Transverse colon (tissue), 4 donors: ENCODE measurements around the gene DPF3. TPM values are rescaled to one million over a fixed set of nuclear protein-coding genes. Genes with fewer than 3 reads are reported as not detected.

ENCODE experiments used
- DNase-seq: peaks from one replicate; pipeline ENCODE4 v3.0.0-alpha.2; 2019
- H3K27ac ChIP-seq, 4 donors: fragments of 200-600 bp; sonication (generic); 2 replicates each; pipeline ENCODE4 v1.5.1; 2016 to 2018; ENCODE audit warnings: inconsistent platforms in 4 of 4
- H3K27me3 ChIP-seq: fragments of 200-600 bp; sonication (generic); 2 replicates; pipeline ENCODE4 v1.5.1; 2017; ENCODE audit warnings: inconsistent platforms
- H3K36me3 ChIP-seq, 4 donors: fragments of 200-600 bp; sonication (generic); 2 replicates each; pipeline ENCODE4 v1.5.1; 2017 to 2019; ENCODE audit warnings: inconsistent platforms in 4 of 4
- H3K4me1 ChIP-seq, 4 donors: fragments of 200-600 bp; sonication (generic); 2 replicates each; pipeline ENCODE4 v1.5.1; 2017 to 2020; ENCODE audit warnings: inconsistent platforms in 4 of 4
- H3K4me3 ChIP-seq, 4 donors: fragments of 200-600 bp; sonication (generic); 1 replicate in 1 of 4; 2 replicates in 3 of 4; pipeline versions ENCODE4 v1.5.1 to v1.6.1; 2017 to 2019; ENCODE audit warnings: inconsistent platforms in 4 of 4
- H3K9me3 ChIP-seq, 2 donors: fragments of 200-600 bp; sonication (generic); 2 replicates each; pipeline ENCODE4 v1.5.1; 2017 to 2019; ENCODE audit warnings: inconsistent platforms in 2 of 2
- EP300 ChIP-seq: sonication (generic); formaldehyde crosslinking; IDR thresholded peaks from one replicate; pipeline ENCODE4 v1.6.1; 2017; ENCODE audit warnings: antibody characterized with exemption, low read depth
- POLR2A ChIP-seq: fragments of 450-650 bp; IDR thresholded peaks from one replicate; pipeline ENCODE4 v1.6.1; 2016; ENCODE audit warnings: antibody characterized with exemption, mild to moderate bottlenecking, moderate library complexity
- POLR2AphosphoS5 ChIP-seq, 3 donors: sonication (generic); formaldehyde crosslinking; IDR thresholded peaks; one replicate each; pipeline ENCODE4 v1.6.1; 2016; ENCODE audit warnings: antibody characterized with exemption in 3 of 3
- WGBS, 2 donors: methylation state at CpG; one replicate each; pipeline ENCODE4 v1.1.5; 2018; ENCODE audit warnings: low coverage in 1 of 2; 5-methylcytosine and 5-hydroxymethylcytosine counted together
- in situ Hi-C, 4 donors: fragments of 200-750 bp; cut with MboI; loops; one replicate each; pipeline versions ENCODE4 v1.15.0 to v1.15.1; 2017; ENCODE audit warnings: low sequenced_read_pairs in 3 of 4, low pct_ligation_motif_present in 1 of 4, low pct_unique_long_range_greater_than_20kb in 1 of 4
- intact Hi-C: fragments of 100-400 bp; cut with DNase I; formaldehyde crosslinking; loops from one replicate; pipeline ENCODE4 v1.15.1; 2023; ENCODE audit warnings: low total_unique reads
- total RNA-seq, 4 donors: library from RNA; depleted of rRNA; stranded (reverse); fragments of >200 nt; gene quantifications; one replicate each; pipeline ENCODE4 v1.1.0, GENCODE V29; 2016
- TF ChIP-seq, protein P1 (sequence below), 5 experiments: fragments of 200-600 bp in 3 of 5; fragments of 450-650 bp in 2 of 5; sonication (generic) in 3 of 5; IDR thresholded peaks; 1 replicate in 2 of 5; 2 replicates in 3 of 5; pipeline ENCODE4 v1.5.1; 2016 to 2017; ENCODE audit warnings: antibody characterized with exemption in 5 of 5, inconsistent platforms in 3 of 5, mild to moderate bottlenecking in 2 of 5, moderate library complexity in 1 of 5

The DPF3 gene
- total RNA-seq, 4 donors from 2014 or later: 7.1 to 23.5 (median 10.9) TPM

GRCh38 chr14:72690324-72690723 is 203.6 kb downstream of the DPF3 start:
- intact Hi-C loops (no loop called here), in situ Hi-C loops (no loop called here)
- Histone ChIP-seq H3K4me1 (no peaks in the 10 kb centered on the region), H3K36me3 (no peaks in the 10 kb centered on the region), H3K27ac (no peak overlapping the region), H3K4me3 (no peak overlapping the region), H3K27me3 (no peaks in the 10 kb centered on the region), H3K9me3 (no peaks in the 10 kb centered on the region)
- DNase-seq: no peak
- 89 to 95% methylated on average over 8 to 13 of the region's 14 CpGs for WGBS, 2 donors
- TF ChIP-seq, protein P1, sequence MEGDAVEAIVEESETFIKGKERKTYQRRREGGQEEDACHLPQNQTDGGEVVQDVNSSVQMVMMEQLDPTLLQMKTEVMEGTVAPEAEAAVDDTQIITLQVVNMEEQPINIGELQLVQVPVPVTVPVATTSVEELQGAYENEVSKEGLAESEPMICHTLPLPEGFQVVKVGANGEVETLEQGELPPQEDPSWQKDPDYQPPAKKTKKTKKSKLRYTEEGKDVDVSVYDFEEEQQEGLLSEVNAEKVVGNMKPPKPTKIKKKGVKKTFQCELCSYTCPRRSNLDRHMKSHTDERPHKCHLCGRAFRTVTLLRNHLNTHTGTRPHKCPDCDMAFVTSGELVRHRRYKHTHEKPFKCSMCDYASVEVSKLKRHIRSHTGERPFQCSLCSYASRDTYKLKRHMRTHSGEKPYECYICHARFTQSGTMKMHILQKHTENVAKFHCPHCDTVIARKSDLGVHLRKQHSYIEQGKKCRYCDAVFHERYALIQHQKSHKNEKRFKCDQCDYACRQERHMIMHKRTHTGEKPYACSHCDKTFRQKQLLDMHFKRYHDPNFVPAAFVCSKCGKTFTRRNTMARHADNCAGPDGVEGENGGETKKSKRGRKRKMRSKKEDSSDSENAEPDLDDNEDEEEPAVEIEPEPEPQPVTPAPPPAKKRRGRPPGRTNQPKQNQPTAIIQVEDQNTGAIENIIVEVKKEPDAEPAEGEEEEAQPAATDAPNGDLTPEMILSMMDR (IDR thresholded peaks at IDR 0.05): no peak
- TF ChIP-seq EP300 (no peak), POLR2A (no peak), POLR2AphosphoS5 (IDR thresholded peaks at IDR 0.05) (no peak)

DNA sequence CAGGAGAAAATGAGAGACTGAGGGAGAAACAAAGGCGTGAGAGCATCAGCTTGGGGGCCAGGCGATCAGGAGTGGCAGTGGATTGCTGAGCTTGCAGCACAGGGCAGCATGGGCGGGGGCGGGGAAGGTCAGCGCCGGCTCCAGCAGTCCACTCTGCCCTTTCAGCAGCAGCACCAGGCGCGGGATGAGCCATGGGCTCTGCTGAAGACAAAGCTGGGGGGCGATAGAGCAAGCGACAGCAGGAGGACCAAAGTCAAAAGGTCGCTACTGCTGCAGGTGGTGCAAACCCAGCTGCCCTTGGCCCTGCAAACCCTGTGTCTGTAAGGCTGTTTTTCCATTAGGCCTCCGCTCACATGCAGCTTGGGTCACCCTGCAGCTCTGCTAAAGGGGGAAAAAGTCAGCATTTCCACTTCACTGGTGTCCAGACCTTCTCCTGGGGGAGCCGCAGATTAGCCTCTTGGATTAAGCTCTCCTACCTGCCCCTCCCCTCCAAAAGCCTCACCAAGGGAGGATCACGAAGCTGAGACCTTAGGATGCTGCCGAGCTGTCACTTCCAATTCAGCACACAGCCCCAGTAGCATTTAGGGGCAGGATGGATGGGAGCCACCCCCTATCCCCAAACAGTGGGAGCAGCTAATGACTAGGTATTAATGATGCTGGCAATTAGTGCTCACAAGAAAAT is 204.8 kb downstream of the DPF3 start:
- in situ Hi-C loops: no loop called here
- 84 to 85% methylated on average over 4 to 15 of the region's 15 CpGs for WGBS, 2 donors
- intact Hi-C loops: no loop called here
- H3K27me3 ChIP-seq: no peaks in the 10 kb centered on the region
- no peaks in the 10 kb centered on the region for H3K36me3 ChIP-seq
- no peaks in the 10 kb centered on the region for H3K9me3 ChIP-seq
- H3K4me3 ChIP-seq: no peak overlapping the region
- TF ChIP-seq POLR2AphosphoS5 (IDR thresholded peaks at IDR 0.05) (no peak), EP300 (no peak), POLR2A (no peak)
- TF ChIP-seq, protein P1 (IDR thresholded peaks at IDR 0.05): no peak
- no peak overlapping the region for H3K27ac ChIP-seq
- H3K4me1 ChIP-seq: no peaks in the 10 kb centered on the region
- no peak for DNase-seq

- intact Hi-C loops (no loop called here), in situ Hi-C loops (no loop called here)
- Histone ChIP-seq H3K9me3 (no peaks in the 10 kb centered on the region), H3K36me3 (no peaks in the 10 kb centered on the region), H3K27me3 (no peaks in the 10 kb centered on the region), H3K4me1 (no peaks in the 10 kb centered on the region), H3K4me3 (no peak overlapping the region), H3K27ac (no peak overlapping the region)
- TF ChIP-seq POLR2AphosphoS5 (IDR thresholded peaks at IDR 0.05): no peak
- no peak for TF ChIP-seq POLR2A
- TF ChIP-seq, protein P1 (IDR thresholded peaks at IDR 0.05): no peak
- no peak for TF ChIP-seq EP300
- DNase-seq: no peak
- WGBS, 2 donors: 87 to 100% methylated on average over 1 to 2 of the region's 2 CpGs
Measured at GRCh38 chr14:72686832-72687231, 207.1 kb downstream of the DPF3 start.

GRCh38 chr14:72686101-72686500 is 207.8 kb downstream of the DPF3 start:
- intact Hi-C loops (no loop called here), in situ Hi-C loops (no loop called here)
- Histone ChIP-seq H3K27me3 (no peaks in the 10 kb centered on the region), H3K27ac (no peak overlapping the region), H3K36me3 (no peaks in the 10 kb centered on the region), H3K9me3 (no peaks in the 10 kb centered on the region), H3K4me1 (no peaks in the 10 kb centered on the region), H3K4me3 (no peak overlapping the region)
- no peak for DNase-seq
- no peak for TF ChIP-seq POLR2AphosphoS5 (IDR thresholded peaks at IDR 0.05)
- TF ChIP-seq, protein P1 (IDR thresholded peaks at IDR 0.05): no peak
- no peak for TF ChIP-seq POLR2A
- TF ChIP-seq EP300: no peak
- 88% methylated on average over 1 of the region's 1 CpG; no CpG with 5 or more reads in 1 of the 2 donors for WGBS, 2 donors
